Mucosa of rectum (tissue), 2 donors: Measurements from ENCODE around the gene APOBEC3A.
"Not testable (repeated sequence)": the region's sequence is repeated elsewhere in the genome, so short reads cannot be mapped to it uniquely, and the experiment has no call there.

ENCODE experiments used
- H3K27ac ChIP-seq, 2 donors: one replicate each; pipeline ENCODE4 v1.7.0; 2013; ENCODE audit warnings: inconsistent platforms in 2 of 2, low read depth in 2 of 2, low read length in 2 of 2
- H3K27me3 ChIP-seq, 2 donors: one replicate each; pipeline ENCODE4 v1.7.0; 2013; ENCODE audit warnings: low read length in 2 of 2; ENCODE audit not compliant: control insufficient read depth in 2 of 2, insufficient read depth in 2 of 2
- H3K36me3 ChIP-seq, 2 donors: one replicate each; pipeline ENCODE4 v1.7.0; 2013; ENCODE audit warnings: low read length in 2 of 2; ENCODE audit not compliant: control insufficient read depth in 2 of 2, insufficient read depth in 2 of 2
- H3K4me1 ChIP-seq, 2 donors: one replicate each; pipeline ENCODE4 v1.7.0; 2013; ENCODE audit warnings: low read length in 2 of 2, mild to moderate bottlenecking in 1 of 2; ENCODE audit not compliant: control insufficient read depth in 2 of 2, insufficient read depth in 2 of 2
- H3K4me3 ChIP-seq, 2 donors: one replicate each; pipeline ENCODE4 v1.7.0; 2013; ENCODE audit warnings: low read length in 2 of 2
- H3K9ac ChIP-seq, 2 donors: one replicate each; pipeline ENCODE4 v1.7.0; 2013; ENCODE audit warnings: low read length in 2 of 2, low read depth in 1 of 2, mild to moderate bottlenecking in 1 of 2
- H3K9me3 ChIP-seq, 2 donors: one replicate each; pipeline ENCODE4 v1.7.0; 2013; ENCODE audit warnings: low read length in 2 of 2; ENCODE audit not compliant: control insufficient read depth in 2 of 2
- donor health status: healthy.
- donor health status: Normal muscosa, but diverticular disease.

Gene APOBEC3A

GRCh38 chr22:38987171-38987895 is 29.9 kb downstream of the APOBEC3A start:
- Histone ChIP-seq H3K36me3 (no peaks in the 10 kb centered on the region), H3K9me3 (no peaks in the 10 kb centered on the region), H3K27me3 (no peaks in the 10 kb centered on the region), H3K27ac (no peak overlapping the region), H3K4me1 (peaks cover 0 to 7% of the 10 kb centered on the region in 2 donors), H3K4me3 (no peak overlapping the region), H3K9ac (no peak overlapping the region)

- no peaks in the 10 kb centered on the region for H3K36me3 ChIP-seq
- no peak overlapping the region for H3K4me3 ChIP-seq
- H3K27ac ChIP-seq = no peak overlapping the region
- no peak overlapping the region for H3K9ac ChIP-seq
- H3K9me3 ChIP-seq = no peaks in the 10 kb centered on the region
- H3K4me1 ChIP-seq = peaks cover 0 to 3% of the 10 kb centered on the region in 2 donors
- H3K27me3 ChIP-seq = no peaks in the 10 kb centered on the region
Observed at GRCh38 chr22:38989466-38989865, 32.1 kb downstream of the APOBEC3A start.

- not testable (repeated sequence) for H3K4me3 ChIP-seq, H3K36me3 ChIP-seq, H3K27ac ChIP-seq, H3K9me3 ChIP-seq, H3K27me3 ChIP-seq, H3K9ac ChIP-seq, H3K4me1 ChIP-seq
Observed at GRCh38 chr22:38992871-38993371, 35.5 kb downstream of the APOBEC3A start.

GRCh38 chr22:38996105-38996504 is 38.7 kb downstream of the APOBEC3A start:
- Histone ChIP-seq H3K9ac (no peak overlapping the region), H3K9me3 (no peaks in the 10 kb centered on the region), H3K27ac (no peak overlapping the region), H3K4me1 (no peaks in the 10 kb centered on the region), H3K27me3 (no peaks in the 10 kb centered on the region), H3K36me3 (no peaks in the 10 kb centered on the region), H3K4me3 (no peak overlapping the region)

GRCh38 chr22:38997518-38997917 is 40.1 kb downstream of the APOBEC3A start:
- Histone ChIP-seq H3K27ac (no peak overlapping the region), H3K4me3 (no peak overlapping the region), H3K9ac (no peak overlapping the region), H3K9me3 (no peaks in the 10 kb centered on the region), H3K4me1 (no peaks in the 10 kb centered on the region), H3K27me3 (no peaks in the 10 kb centered on the region), H3K36me3 (no peaks in the 10 kb centered on the region)

GRCh38 chr22:39003165-39003638 is 45.8 kb downstream of the APOBEC3A start:
- H3K27ac ChIP-seq = no peak overlapping the region
- H3K9me3 ChIP-seq = no peaks in the 10 kb centered on the region
- H3K36me3 ChIP-seq = no peaks in the 10 kb centered on the region
- no peak overlapping the region for H3K4me3 ChIP-seq
- H3K27me3 ChIP-seq = no peaks in the 10 kb centered on the region
- H3K4me1 ChIP-seq = peaks cover 0 to 3% of the 10 kb centered on the region in 2 donors
- H3K9ac ChIP-seq = no peak overlapping the region

GRCh38 chr22:39007177-39007576 is 49.8 kb downstream of the APOBEC3A start:
- no peak overlapping the region for H3K27ac ChIP-seq
- H3K4me3 ChIP-seq = no peak overlapping the region
- no peaks in the 10 kb centered on the region for H3K27me3 ChIP-seq
- H3K36me3 ChIP-seq = no peaks in the 10 kb centered on the region
- H3K4me1 ChIP-seq = peaks cover 0 to 3% of the 10 kb centered on the region in 2 donors
- H3K9me3 ChIP-seq = no peaks in the 10 kb centered on the region
- H3K9ac ChIP-seq = no peak overlapping the region

GRCh38 chr22:39008271-39008850 is 51.0 kb downstream of the APOBEC3A start:
- H3K36me3 ChIP-seq, H3K9me3 ChIP-seq, H3K27ac ChIP-seq, H3K27me3 ChIP-seq, H3K9ac ChIP-seq, H3K4me1 ChIP-seq, H3K4me3 ChIP-seq: not testable (repeated sequence)

- Histone ChIP-seq H3K4me1 (peaks cover 2 to 4% of the 10 kb centered on the region in 2 donors), H3K36me3 (no peaks in the 10 kb centered on the region), H3K9ac (no peak overlapping the region), H3K27me3 (no peaks in the 10 kb centered on the region), H3K9me3 (no peaks in the 10 kb centered on the region), H3K27ac (no peak overlapping the region), H3K4me3 (no peak overlapping the region)
Observed at GRCh38 chr22:39010946-39011345, 53.5 kb downstream of the APOBEC3A start.
